ENCODE results near the gene SGMS2.

SGMS2 gene

GRCh38 chr4:107945809-107946208, 121.1 kb downstream of the SGMS2 start:
- no peak overlapping the region for H3K27ac ChIP-seq
- H3K4me3 ChIP-seq = no peak overlapping the region

- no peak overlapping the region for H3K27ac ChIP-seq
- no peak overlapping the region for H3K4me3 ChIP-seq
Measured at GRCh38 chr4:107950746-107951540, 126.2 kb downstream of the SGMS2 start.

- Histone ChIP-seq H3K4me3 (no peak overlapping the region), H3K27ac (no peak overlapping the region)
Measured at GRCh38 chr4:107951551-107951950, 126.8 kb downstream of the SGMS2 start.

- no peak overlapping the region for H3K27ac ChIP-seq
- no peak overlapping the region for H3K4me3 ChIP-seq
Measured at GRCh38 chr4:107956011-107956410, 131.3 kb downstream of the SGMS2 start.

Data from skin epidermis (tissue), 12 donors.